22Rv1 (cell line): Measurements from ENCODE around the gene DDX19B.

Experiments
- ZFX ChIP-seq: fragments of 450-650 bp; IDR thresholded peaks from 2 replicates; pipeline ENCODE4 v1.6.1; 2017; ENCODE audit warnings: antibody characterized with exemption, borderline replicate concordance
- TF ChIP-seq, protein P1 (sequence below): fragments of 450-650 bp; IDR thresholded peaks from 2 replicates; pipeline ENCODE4 v1.5.1; 2017; ENCODE audit warnings: mild to moderate bottlenecking

DNA sequence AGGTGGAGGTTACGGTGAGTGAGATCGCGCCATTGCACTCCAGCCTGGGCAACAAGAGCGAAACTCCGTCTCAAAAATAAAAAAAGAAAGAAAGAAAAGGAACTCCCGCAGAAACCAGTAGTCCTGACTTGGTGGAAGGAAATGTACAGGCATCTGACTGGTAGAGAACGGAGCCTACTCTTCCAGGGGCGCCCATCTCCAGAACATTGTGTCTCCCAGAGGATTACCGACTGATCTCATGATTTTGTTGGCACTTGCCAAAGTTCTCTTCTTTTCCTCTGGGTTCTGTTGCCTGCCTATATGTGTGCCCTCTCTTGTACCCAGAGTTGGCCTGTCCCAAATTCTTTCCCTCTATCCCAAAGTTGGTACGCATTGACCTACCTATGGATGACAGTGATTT lies 71.9 kb downstream of the DDX19B start:
- no peak for TF ChIP-seq ZFX
- TF ChIP-seq, protein P1, sequence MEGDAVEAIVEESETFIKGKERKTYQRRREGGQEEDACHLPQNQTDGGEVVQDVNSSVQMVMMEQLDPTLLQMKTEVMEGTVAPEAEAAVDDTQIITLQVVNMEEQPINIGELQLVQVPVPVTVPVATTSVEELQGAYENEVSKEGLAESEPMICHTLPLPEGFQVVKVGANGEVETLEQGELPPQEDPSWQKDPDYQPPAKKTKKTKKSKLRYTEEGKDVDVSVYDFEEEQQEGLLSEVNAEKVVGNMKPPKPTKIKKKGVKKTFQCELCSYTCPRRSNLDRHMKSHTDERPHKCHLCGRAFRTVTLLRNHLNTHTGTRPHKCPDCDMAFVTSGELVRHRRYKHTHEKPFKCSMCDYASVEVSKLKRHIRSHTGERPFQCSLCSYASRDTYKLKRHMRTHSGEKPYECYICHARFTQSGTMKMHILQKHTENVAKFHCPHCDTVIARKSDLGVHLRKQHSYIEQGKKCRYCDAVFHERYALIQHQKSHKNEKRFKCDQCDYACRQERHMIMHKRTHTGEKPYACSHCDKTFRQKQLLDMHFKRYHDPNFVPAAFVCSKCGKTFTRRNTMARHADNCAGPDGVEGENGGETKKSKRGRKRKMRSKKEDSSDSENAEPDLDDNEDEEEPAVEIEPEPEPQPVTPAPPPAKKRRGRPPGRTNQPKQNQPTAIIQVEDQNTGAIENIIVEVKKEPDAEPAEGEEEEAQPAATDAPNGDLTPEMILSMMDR, result no peak
